K562 (cell line): ENCODE results near the gene PDE11A. TPM values are rescaled to one million over a fixed set of nuclear protein-coding genes. Genes with fewer than 3 reads are reported as not detected.
A peak's percentile ranks its signal among the peaks of the same experiment; 100 is the strongest.

Source experiments
- ATAC-seq: fragments of 200-7000 bp; cut with Tn5 transposase; 3 replicates; pipeline ENCODE4 v1.9.1; 2020; ENCODE audit warnings: moderate library complexity
- BruUV-seq: library from RNA; stranded (reverse); fragments of 400-500 nt; replicated peaks from 2 replicates; lab custom pipeline; 2021; lab: Mats Ljungman, UMichigan
- CTCF ChIA-PET: fragments of 300-600 bp; formaldehyde crosslinking; extraction: SDS; loops from one replicate; lab custom pipeline; 2021; ENCODE audit warnings: low intra/inter-chr PET ratio; lab: Yijun Ruan, JAX
- POLR2A ChIA-PET: fragments of 300-600, 350-650 bp; sonication (Branson Sonifier 250); formaldehyde crosslinking; extraction: SDS; loops from one replicate; lab custom pipeline; 2021; ENCODE audit warnings: antibody characterized with exemption, inconsistent platforms; lab: Yijun Ruan, JAX
- DNase-seq, 4 experiments: peaks; one replicate each; pipeline versions ENCODE4 v3.0.0 to v3.0.0-alpha.2; 2011 to 2018; ENCODE audit warnings: low spot score in 3 of 4, mixed read lengths in 3 of 4; ENCODE audit errors: extremely low read depth in 1 of 4
- FAIRE-seq: peaks from 2 replicates; lab custom pipeline; 2011; peaks lifted over from hg19 to GRCh38; lab: Jason Lieb, UNC
- H2AFZ ChIP-seq: 2 replicates; pipeline ENCODE4 v1.6.0; 2011; ENCODE audit warnings: low read depth, low read length, control low read depth, inconsistent platforms
- H3K27ac ChIP-seq: fragments of 200-600 bp; 3 replicates; pipeline ENCODE4 v1.8.0; 2011; ENCODE audit warnings: low read depth, mild to moderate bottlenecking, control low read depth, inconsistent platforms, low read length, moderate library complexity, mixed read lengths; ENCODE audit errors: extremely low read depth
- H3K27me3 ChIP-seq, 2 experiments: fragments of 300-600 bp in 1 of 2; 2 replicates in 1 of 2; 3 replicates in 1 of 2; pipeline versions ENCODE4 v1.6.0 to v1.8.0; 2011; ENCODE audit warnings: inconsistent platforms in 2 of 2, low read length in 2 of 2, mild to moderate bottlenecking in 1 of 2, mixed read lengths in 1 of 2, moderate library complexity in 1 of 2; ENCODE audit not compliant: control insufficient read depth in 2 of 2, insufficient read depth in 2 of 2
- H3K36me3 ChIP-seq: fragments of 300-600 bp; 3 replicates; pipeline ENCODE4 v1.8.0; 2011; ENCODE audit warnings: mild to moderate bottlenecking, low read length, inconsistent platforms; ENCODE audit not compliant: control insufficient read depth, insufficient read depth
- H3K4me1 ChIP-seq, 2 experiments: fragments of 200-600 bp in 1 of 2; replicated peaks in 1 of 2; 2 replicates in 1 of 2; 3 replicates in 1 of 2; pipeline versions ENCODE4 v1.5.1 to v1.8.0; 2011; ENCODE audit warnings: inconsistent platforms in 2 of 2, low read length in 2 of 2, mild to moderate bottlenecking in 1 of 2, mixed read lengths in 1 of 2, moderate library complexity in 1 of 2; ENCODE audit not compliant: control insufficient read depth in 2 of 2, insufficient read depth in 2 of 2
- H3K4me2 ChIP-seq: 2 replicates; pipeline ENCODE4 v1.6.1; 2011; ENCODE audit warnings: low read length, control low read depth, inconsistent platforms, mixed read lengths; ENCODE audit not compliant: insufficient read depth
- H3K4me3 ChIP-seq: fragments of 200-600 bp; sonication (generic), shearing (Covaris generic); 2 replicates; pipeline ENCODE4 v1.5.1; 2016; ENCODE audit warnings: control low read depth, inconsistent platforms
- H3K79me2 ChIP-seq: fragments of 200-600 bp; 3 replicates; pipeline ENCODE4 v1.8.0; 2011; ENCODE audit warnings: low read length, inconsistent platforms; ENCODE audit not compliant: control insufficient read depth, insufficient read depth
- H3K9ac ChIP-seq, 2 experiments: 2 replicates each; pipeline versions ENCODE4 v1.6.0 to v1.6.1; 2011; ENCODE audit warnings: low read depth in 2 of 2, low read length in 2 of 2, control low read depth in 1 of 2, inconsistent platforms in 1 of 2, mild to moderate bottlenecking in 1 of 2, mixed read lengths in 1 of 2; ENCODE audit not compliant: insufficient read depth in 1 of 2
- H3K9me1 ChIP-seq: one replicate; pipeline ENCODE4 v1.6.0; 2011; ENCODE audit warnings: inconsistent platforms, mild to moderate bottlenecking, low read length, moderate library complexity; ENCODE audit not compliant: control insufficient read depth, insufficient read depth
- H3K9me3 ChIP-seq: replicated peaks from 2 replicates; pipeline ENCODE4 v1.5.1; 2011; ENCODE audit warnings: low read depth, low read length, inconsistent platforms; ENCODE audit not compliant: control insufficient read depth, insufficient read depth
- H4K20me1 ChIP-seq: replicated peaks from 2 replicates; pipeline ENCODE4 v1.6.1; 2011; ENCODE audit warnings: low read length, inconsistent platforms, mixed read lengths; ENCODE audit not compliant: control insufficient read depth, insufficient read depth
- CTCF ChIP-seq, 3 experiments: IDR thresholded peaks in 2 of 3; conservative IDR thresholded peaks in 1 of 3; 2 replicates each; pipeline ENCODE4 v1.5.1; 2011 to 2012; ENCODE audit warnings: low read length in 3 of 3, mild to moderate bottlenecking in 3 of 3, control low read depth in 2 of 3, improper control_type of control experiment in 1 of 3, inconsistent platforms in 1 of 3, low read depth in 1 of 3, mixed read lengths in 1 of 3, moderate library complexity in 1 of 3; ENCODE audit not compliant: insufficient read depth in 2 of 3
- WGBS: fragments of 100-300 bp; shearing (Covaris generic); methylation state at CpG from one replicate; pipeline ENCODE4 v1.1.6; 2016; ENCODE audit warnings: low coverage, mixed read lengths; ENCODE audit not compliant: insufficient coverage; ENCODE audit errors: missing lambda C conversion rate; 5-methylcytosine and 5-hydroxymethylcytosine counted together
- in situ Hi-C: fragments of 300-500 bp; cut with MboI; formaldehyde crosslinking; loops from 4 replicates; pipeline ENCODE4 v1.15.0; 2018; ENCODE audit warnings: inconsistent platforms, mixed read lengths
- intact Hi-C: fragments of 100-400 bp; cut with micrococcal nuclease; formaldehyde crosslinking; loops from 2 replicates; pipeline ENCODE4 v1.14.2; 2022
- polyA plus RNA-seq, 8 experiments: library from polyadenylated mRNA; depleted of rRNA in 4 of 8; stranded (reverse) in 5 of 8; unstranded in 3 of 8; fragments of >200 nt; fragmentation: Nextera tagmentation in 2 of 8; fragmentation: Illumina TruSeq in 1 of 8; extraction: Ambion mirVana in 2 of 8; extraction: Trizol in 1 of 8; gene quantifications; 2 replicates each; pipeline versions ENCODE4 v1.2.1 to v1.2.3, GENCODE V29; 2011 to 2014; ENCODE audit warnings: inconsistent platforms in 1 of 8, missing spikeins in 1 of 8
- total RNA-seq, 7 experiments: library from RNA; depleted of rRNA in 6 of 7; stranded (reverse); fragments of >200 nt in 6 of 7; fragmentation: Illumina TruSeq in 2 of 7; extraction: Trizol in 2 of 7; gene quantifications; 2 replicates each; pipeline versions ENCODE4 v1.2.1 to v1.2.3, GENCODE V29; 2011 to 2021; ENCODE audit warnings: low replicate concordance in 1 of 7
- TF ChIP-seq, protein P1 (sequence below): fragments of 450-650 bp; IDR thresholded peaks from 2 replicates; pipeline ENCODE4 v1.6.1; 2016; ENCODE audit warnings: antibody characterized with exemption

Gene PDE11A
- total and polyA plus RNA-seq, 9 of the 15 experiments (the other 6 are each of a cell fraction or from before 2014, with no cell fraction given) = 3.2 to 22.1 (median 5.7) TPM

DNA sequence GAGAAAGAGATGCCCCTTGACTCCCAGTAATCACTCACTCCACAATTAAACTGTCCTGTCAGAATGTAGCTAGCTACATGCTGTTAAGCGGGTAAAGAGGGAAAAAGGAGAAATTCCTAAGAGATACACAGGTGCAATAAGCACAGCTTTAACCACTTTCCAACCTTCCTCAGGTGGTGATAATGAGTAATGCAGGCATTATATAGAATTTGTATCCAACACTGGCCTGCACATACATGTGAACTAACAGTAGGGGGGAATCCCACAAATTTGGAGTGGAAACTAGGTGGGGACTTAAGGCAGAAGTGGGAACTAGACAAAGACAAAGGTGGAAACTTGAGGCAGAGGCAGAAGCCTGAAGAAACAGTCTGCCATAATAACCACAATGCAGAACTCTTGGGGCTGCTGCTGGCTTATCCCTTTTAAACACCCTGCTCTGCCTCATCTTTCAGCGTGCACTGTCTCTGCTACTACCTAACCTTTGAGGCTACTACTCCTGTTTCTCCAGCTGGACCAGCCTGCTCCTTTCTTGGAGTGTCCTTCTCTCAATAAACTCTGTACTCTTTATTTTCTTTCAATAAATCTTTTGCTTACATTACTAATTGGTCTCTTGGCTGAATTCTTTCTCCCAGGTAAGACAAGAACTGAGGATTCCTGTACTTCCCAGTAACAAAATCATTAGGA lies 259.7 kb downstream of the PDE11A start:
- Histone ChIP-seq H3K9me3 (no peaks in the 10 kb centered on the region), H3K9ac (no peak overlapping the region), H3K4me3 (no peak overlapping the region), H3K79me2 (no peaks in the 10 kb centered on the region), H4K20me1 (no peaks in the 10 kb centered on the region), H2AFZ (no peak overlapping the region), H3K36me3 (no peaks in the 10 kb centered on the region), H3K27me3 (no peaks in the 10 kb centered on the region), H3K27ac (no peak overlapping the region), H3K9me1 (no peaks in the 10 kb centered on the region), H3K4me1 (no peaks in the 10 kb centered on the region), H3K4me2 (no peak overlapping the region)
- peak; percentile 90 for ATAC-seq
- peak in 3 of 4 experiments; percentile 5 to 21 (median 12) for DNase-seq
- 0% methylated on average over 2 of the region's 2 CpGs for WGBS
- CTCF ChIA-PET = no interaction called here
- POLR2A ChIA-PET = interaction anchor here (0.6 to 1.9 kb wide), 5 partner anchors 9 to 1135 kb away, joined by 3 to 6 read pairs (median 4); no protein-coding TSS in a partner anchor
- TF ChIP-seq, protein P1, sequence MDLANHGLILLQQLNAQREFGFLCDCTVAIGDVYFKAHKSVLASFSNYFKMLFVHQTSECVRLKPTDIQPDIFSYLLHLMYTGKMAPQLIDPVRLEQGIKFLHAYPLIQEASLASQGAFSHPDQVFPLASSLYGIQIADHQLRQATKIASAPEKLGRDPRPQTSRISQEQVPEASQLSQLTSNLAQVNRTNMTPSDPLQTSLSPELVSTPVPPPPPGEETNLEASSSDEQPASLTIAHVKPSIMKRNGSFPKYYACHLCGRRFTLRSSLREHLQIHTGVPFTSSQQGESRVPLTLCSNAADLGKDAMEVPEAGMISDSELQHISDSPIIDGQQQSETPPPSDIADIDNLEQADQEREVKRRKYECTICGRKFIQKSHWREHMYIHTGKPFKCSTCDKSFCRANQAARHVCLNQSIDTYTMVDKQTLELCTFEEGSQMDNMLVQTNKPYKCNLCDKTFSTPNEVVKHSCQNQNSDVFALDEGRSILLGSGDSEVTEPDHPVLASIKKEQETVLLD = no peak
- peak; percentile 16 to 46 (median 21); a peak in 2 of 6 replicates for TF ChIP-seq CTCF (IDR thresholded peaks at IDR 0.05 in 2 of 3, conservative IDR thresholded peaks at IDR 0.05 in 1 of 3; ENCODE audit: insufficient read depth in 2 of 3, low read depth in 1 of 3, low read length in 3 of 3)
- in situ Hi-C loops = no loop called here
- no peak for FAIRE-seq
- no TSS peak for BruUV-seq
- intact Hi-C loops = no loop called here
